Spleen (tissue), 11 donors: ENCODE data around the gene LYSMD3. TPM values are rescaled to one million over a fixed set of nuclear protein-coding genes. Genes with fewer than 3 reads are reported as not detected.

Experiments used
- DNase-seq: peaks from one replicate; pipeline ENCODE4 v3.0.0-alpha.2; 2020
- H3K27ac ChIP-seq, 8 donors: fragments of 200-600 bp; sonication (generic) in 7 of 8; 1 replicate in 4 of 8; 2 replicates in 4 of 8; pipeline versions ENCODE4 v1.5.0 to v1.8.0; 2016 to 2021; ENCODE audit warnings: inconsistent platforms in 4 of 8, mild to moderate bottlenecking in 4 of 8, moderate library complexity in 1 of 8
- H3K27me3 ChIP-seq, 7 donors: fragments of 200-600 bp; sonication (generic) in 6 of 7; replicated peaks in 1 of 7; 1 replicate in 4 of 7; 2 replicates in 3 of 7; pipeline versions ENCODE4 v1.5.0 to v1.8.0; 2016 to 2021; ENCODE audit warnings: inconsistent platforms in 3 of 7, mild to moderate bottlenecking in 1 of 7
- H3K36me3 ChIP-seq, 6 donors: fragments of 200-600 bp; sonication (generic) in 5 of 6; 1 replicate in 4 of 6; 2 replicates in 2 of 6; pipeline versions ENCODE4 v1.5.0 to v1.8.0; 2016 to 2021; ENCODE audit warnings: inconsistent platforms in 2 of 6
- H3K4me1 ChIP-seq, 6 donors: fragments of 200-600 bp; sonication (generic) in 5 of 6; 1 replicate in 3 of 6; 2 replicates in 3 of 6; pipeline versions ENCODE4 v1.5.0 to v1.8.0; 2016 to 2021; ENCODE audit warnings: inconsistent platforms in 3 of 6
- H3K4me3 ChIP-seq, 8 donors: fragments of 200-600 bp; sonication (generic) in 7 of 8; 1 replicate in 4 of 8; 2 replicates in 4 of 8; pipeline versions ENCODE4 v1.5.0 to v1.8.0; 2016 to 2021; ENCODE audit warnings: inconsistent platforms in 4 of 8, mild to moderate bottlenecking in 4 of 8, moderate library complexity in 2 of 8
- H3K9me3 ChIP-seq, 8 donors: fragments of 200-600 bp; sonication (generic) in 7 of 8; 1 replicate in 4 of 8; 2 replicates in 4 of 8; pipeline versions ENCODE4 v1.5.0 to v1.8.0; 2016 to 2021; ENCODE audit warnings: inconsistent platforms in 4 of 8
- POLR2A ChIP-seq, 3 donors: fragments of 450-650 bp; IDR thresholded peaks; one replicate each; pipeline ENCODE4 v1.5.1; 2017; ENCODE audit warnings: antibody characterized with exemption in 3 of 3, mild to moderate bottlenecking in 1 of 3
- POLR2AphosphoS5 ChIP-seq, 3 donors: sonication (generic); formaldehyde crosslinking; IDR thresholded peaks; one replicate each; pipeline ENCODE4 v1.5.1; 2017; ENCODE audit warnings: antibody characterized with exemption in 3 of 3
- WGBS, 5 donors: extraction: QIAGEN DNeasy Blood & Tissue Kit in 3 of 5; methylation state at CpG; one replicate each; pipeline versions ENCODE4 v1.1.5 to v1.1.7; 2013 to 2018; 5-methylcytosine and 5-hydroxymethylcytosine counted together
- intact Hi-C: fragments of 100-400 bp; cut with DNase I; formaldehyde crosslinking; loops from one replicate; pipeline ENCODE4 v1.15.0; 2023; ENCODE audit warnings: low total_unique reads
- polyA plus RNA-seq, 3 donors: library from polyadenylated mRNA; stranded (reverse); fragments of 200-250 nt; gene quantifications; one replicate each; pipeline ENCODE4 v1.2.1, GENCODE V29; 2013
- total RNA-seq, 7 donors: library from RNA; depleted of rRNA in 3 of 7; stranded (reverse); fragments of >200 nt in 3 of 7; fragmentation: NEBNext Ultra II Directional in 4 of 7; extraction: Animal tissue kit (Norgen Biotek cat#: 25700) in 4 of 7; gene quantifications; one replicate each; pipeline versions ENCODE4 v1.1.0 to v1.2.1, GENCODE V29; 2016 to 2021
- TF ChIP-seq, protein P1 (sequence below), 11 experiments: fragments of 200-600 bp in 7 of 11; fragments of 450-650 bp in 4 of 11; sonication (generic) in 4 of 11; IDR thresholded peaks in 8 of 11; conservative IDR thresholded peaks in 3 of 11; 1 replicate in 7 of 11; 2 replicates in 4 of 11; pipeline versions ENCODE4 v1.4.0 to v1.8.0; 2016 to 2021; ENCODE audit warnings: antibody characterized with exemption in 11 of 11, inconsistent platforms in 4 of 11, mild to moderate bottlenecking in 1 of 11
- donor health status: healthy with polysubstance abuse.
- donor health status: DM: no; HTN: no; CAD: no; lungs with moderate emphysema.
- donor health status: DM: no; HTN: no; CAD: no.
- donor health status: Bipolar disorder and iron deficiency.
- donor health status: healthy.
- donor health status: DM: no; HTN: no; CAD: no.
- donor health status: DM: yes; HTN: yes; CAD: no.

Gene LYSMD3
- total and polyA plus RNA-seq, 10 donors: 5.1 to 27.4 (median 19.5) TPM

DNA sequence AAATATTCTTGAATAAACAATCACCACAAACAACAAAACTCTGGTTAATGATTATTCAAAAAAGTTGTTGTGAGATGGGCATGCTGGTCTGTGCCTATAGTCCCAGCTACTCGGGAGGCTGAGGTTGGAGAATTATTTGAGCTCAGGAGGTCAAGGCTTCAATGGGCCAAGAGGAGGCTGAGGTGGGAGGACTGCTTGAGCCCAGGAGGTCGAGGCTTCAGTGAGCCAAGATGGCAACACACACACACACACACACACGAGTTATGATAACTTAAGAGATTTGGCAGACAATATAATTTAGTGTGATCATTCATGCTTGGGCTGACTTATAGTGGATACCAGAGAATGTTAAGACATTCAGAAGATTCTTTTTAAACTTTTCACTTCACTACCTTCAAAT, 14.9 kb downstream of the LYSMD3 start:
- Histone ChIP-seq H3K36me3 (peaks cover 0 to 28% (median 8%) of the 10 kb centered on the region in 6 donors), H3K9me3 (no peaks in the 10 kb centered on the region), H3K4me1 (no peaks in the 10 kb centered on the region), H3K4me3 (no peak overlapping the region), H3K27ac (no peak overlapping the region), H3K27me3 (no peaks in the 10 kb centered on the region)
- intact Hi-C loops: no loop called here
- no peak for DNase-seq
- WGBS, 5 donors: 79 to 98% (median 88%) methylated on average over 3 of the region's 3 CpGs
- TF ChIP-seq POLR2A (IDR thresholded peaks at IDR 0.05) (no peak), POLR2AphosphoS5 (IDR thresholded peaks at IDR 0.05) (no peak)
- TF ChIP-seq, protein P1, sequence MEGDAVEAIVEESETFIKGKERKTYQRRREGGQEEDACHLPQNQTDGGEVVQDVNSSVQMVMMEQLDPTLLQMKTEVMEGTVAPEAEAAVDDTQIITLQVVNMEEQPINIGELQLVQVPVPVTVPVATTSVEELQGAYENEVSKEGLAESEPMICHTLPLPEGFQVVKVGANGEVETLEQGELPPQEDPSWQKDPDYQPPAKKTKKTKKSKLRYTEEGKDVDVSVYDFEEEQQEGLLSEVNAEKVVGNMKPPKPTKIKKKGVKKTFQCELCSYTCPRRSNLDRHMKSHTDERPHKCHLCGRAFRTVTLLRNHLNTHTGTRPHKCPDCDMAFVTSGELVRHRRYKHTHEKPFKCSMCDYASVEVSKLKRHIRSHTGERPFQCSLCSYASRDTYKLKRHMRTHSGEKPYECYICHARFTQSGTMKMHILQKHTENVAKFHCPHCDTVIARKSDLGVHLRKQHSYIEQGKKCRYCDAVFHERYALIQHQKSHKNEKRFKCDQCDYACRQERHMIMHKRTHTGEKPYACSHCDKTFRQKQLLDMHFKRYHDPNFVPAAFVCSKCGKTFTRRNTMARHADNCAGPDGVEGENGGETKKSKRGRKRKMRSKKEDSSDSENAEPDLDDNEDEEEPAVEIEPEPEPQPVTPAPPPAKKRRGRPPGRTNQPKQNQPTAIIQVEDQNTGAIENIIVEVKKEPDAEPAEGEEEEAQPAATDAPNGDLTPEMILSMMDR (IDR thresholded peaks at IDR 0.05 in 8 of 11, conservative IDR thresholded peaks at IDR 0.05 in 3 of 11): no peak

DNA sequence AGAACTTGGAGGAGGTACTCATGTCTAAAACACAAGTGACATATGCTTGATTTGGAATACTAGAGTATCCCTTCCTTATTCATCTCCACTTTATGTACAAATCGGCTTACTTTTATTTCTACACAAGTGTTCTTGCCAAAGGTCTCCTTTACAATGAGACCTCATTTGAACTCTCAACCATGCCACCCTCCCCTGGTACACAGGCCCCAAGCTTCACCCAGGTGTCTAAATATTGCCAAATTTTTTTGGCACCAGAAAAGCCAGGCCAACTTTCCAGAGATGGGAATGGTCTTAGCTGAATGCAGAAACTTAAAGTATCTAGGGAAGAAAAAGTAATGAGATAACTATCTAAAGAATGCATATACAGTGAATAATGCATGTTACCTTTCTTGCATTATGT, 18.9 kb downstream of the LYSMD3 start:
- Histone ChIP-seq H3K4me1 (no peaks in the 10 kb centered on the region), H3K36me3 (peaks cover 0 to 6% (median 0%) of the 10 kb centered on the region in 6 donors), H3K27me3 (no peaks in the 10 kb centered on the region), H3K4me3 (no peak overlapping the region), H3K9me3 (no peaks in the 10 kb centered on the region), H3K27ac (no peak overlapping the region)
- WGBS, 5 donors: 90 to 100% (median 96%) methylated on average over 1 of the region's 1 CpG
- intact Hi-C loops: no loop called here
- no peak for TF ChIP-seq POLR2AphosphoS5 (IDR thresholded peaks at IDR 0.05)
- DNase-seq: no peak

DNA sequence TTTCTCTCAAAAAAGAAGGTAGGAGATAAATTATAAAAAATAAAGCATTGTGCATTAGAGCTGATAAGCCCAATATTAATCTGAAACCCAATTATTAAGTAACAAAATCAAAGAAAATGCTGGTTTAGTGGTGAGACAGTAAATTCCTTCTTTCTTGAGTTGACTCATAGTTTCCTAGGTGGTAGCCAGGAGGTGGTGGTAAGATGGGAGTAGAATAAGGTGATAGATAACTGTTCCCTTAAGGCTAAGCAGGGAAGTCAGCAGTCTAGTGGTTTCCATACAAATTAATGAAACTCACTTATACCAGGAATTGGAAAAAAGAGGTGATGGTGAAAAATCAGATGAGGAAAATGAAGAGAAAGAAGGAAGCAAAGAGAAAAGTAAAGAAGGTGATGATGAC, 23.2 kb downstream of the LYSMD3 start:
- no peak overlapping the region for H3K27ac ChIP-seq
- intact Hi-C loops: no loop called here

DNA sequence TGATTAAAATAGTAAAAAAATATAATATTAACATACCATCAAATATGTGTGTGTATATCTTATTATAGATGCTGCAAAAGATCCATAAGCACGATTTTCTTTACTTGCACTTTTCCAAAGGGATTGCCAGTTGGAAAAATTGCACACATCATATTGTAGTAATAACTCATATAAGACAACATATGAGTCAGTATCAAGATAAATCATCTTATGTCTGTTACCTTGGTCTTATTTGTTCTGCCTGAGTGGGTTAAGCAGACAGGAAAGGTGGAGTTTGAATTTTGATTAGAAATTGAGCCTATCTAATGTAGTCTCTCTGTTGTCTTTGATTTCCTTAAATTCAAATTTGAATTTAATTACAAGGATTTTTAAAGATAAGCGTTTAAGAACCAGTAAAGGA, 24.6 kb downstream of the LYSMD3 start:
- DNase-seq: no peak
- no peaks in the 10 kb centered on the region for H3K9me3 ChIP-seq
- H3K36me3 ChIP-seq: no peaks in the 10 kb centered on the region
- H3K4me1 ChIP-seq: no peaks in the 10 kb centered on the region
- H3K27me3 ChIP-seq: no peaks in the 10 kb centered on the region
- intact Hi-C loops: no loop called here
- no peak overlapping the region for H3K4me3 ChIP-seq
- 84 to 95% (median 92%) methylated on average over 2 of the region's 2 CpGs for WGBS, 5 donors
- no peak overlapping the region for H3K27ac ChIP-seq
- TF ChIP-seq, protein P1 (IDR thresholded peaks at IDR 0.05 in 8 of 11, conservative IDR thresholded peaks at IDR 0.05 in 3 of 11): no peak
- TF ChIP-seq POLR2AphosphoS5 (IDR thresholded peaks at IDR 0.05) (no peak), POLR2A (IDR thresholded peaks at IDR 0.05) (no peak)

More for the DNA sequence above, 23.2 kb downstream of the LYSMD3 start:
- Histone ChIP-seq H3K9me3 (no peaks in the 10 kb centered on the region), H3K4me1 (no peaks in the 10 kb centered on the region), H3K4me3 (no peak overlapping the region), H3K36me3 (no peaks in the 10 kb centered on the region), H3K27me3 (no peaks in the 10 kb centered on the region)
- no peak for TF ChIP-seq POLR2A (IDR thresholded peaks at IDR 0.05)
- TF ChIP-seq POLR2AphosphoS5 (IDR thresholded peaks at IDR 0.05): no peak
- no peak for DNase-seq

DNA sequence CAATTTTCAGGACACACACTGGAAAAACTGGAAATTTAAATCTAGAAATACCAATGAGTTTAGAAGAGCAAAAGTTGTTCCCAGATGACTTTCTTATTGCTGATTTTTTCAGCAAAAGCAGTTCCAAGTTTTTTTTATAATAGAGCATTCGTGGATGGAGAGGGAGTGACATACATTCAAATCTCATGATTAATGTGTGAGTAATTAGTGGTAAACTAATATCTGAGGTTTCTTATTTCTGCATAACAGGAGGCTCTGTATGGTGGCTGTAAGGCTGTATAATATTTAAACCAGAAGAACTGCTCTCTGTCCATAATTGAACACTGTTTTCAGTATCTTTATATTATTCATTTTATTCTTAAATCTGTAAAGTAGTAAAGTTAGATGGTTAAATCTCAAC, 25.8 kb downstream of the LYSMD3 start:
- Histone ChIP-seq H3K36me3 (no peaks in the 10 kb centered on the region), H3K27me3 (no peaks in the 10 kb centered on the region), H3K9me3 (no peaks in the 10 kb centered on the region), H3K4me1 (no peaks in the 10 kb centered on the region), H3K27ac (no peak overlapping the region), H3K4me3 (no peak overlapping the region)
- no peak for TF ChIP-seq POLR2A (IDR thresholded peaks at IDR 0.05)
- TF ChIP-seq, protein P1 (IDR thresholded peaks at IDR 0.05 in 8 of 11, conservative IDR thresholded peaks at IDR 0.05 in 3 of 11): no peak
- TF ChIP-seq POLR2AphosphoS5 (IDR thresholded peaks at IDR 0.05): no peak
- intact Hi-C loops: no loop called here
- WGBS, 5 donors: 76 to 90% (median 86%) methylated on average over 1 of the region's 1 CpG
- no peak for DNase-seq
